ENCODE measurements around the gene TRMT2B. TPM values are rescaled to one million over a fixed set of nuclear protein-coding genes. Genes with fewer than 3 reads are reported as not detected.

TRMT2B gene
- total and polyA plus RNA-seq, 10 of the 15 experiments (the other 5 are each of a cell fraction or from before 2014, with no cell fraction given), result 2.5 to 14.2 (median 11.5) TPM

DNA sequence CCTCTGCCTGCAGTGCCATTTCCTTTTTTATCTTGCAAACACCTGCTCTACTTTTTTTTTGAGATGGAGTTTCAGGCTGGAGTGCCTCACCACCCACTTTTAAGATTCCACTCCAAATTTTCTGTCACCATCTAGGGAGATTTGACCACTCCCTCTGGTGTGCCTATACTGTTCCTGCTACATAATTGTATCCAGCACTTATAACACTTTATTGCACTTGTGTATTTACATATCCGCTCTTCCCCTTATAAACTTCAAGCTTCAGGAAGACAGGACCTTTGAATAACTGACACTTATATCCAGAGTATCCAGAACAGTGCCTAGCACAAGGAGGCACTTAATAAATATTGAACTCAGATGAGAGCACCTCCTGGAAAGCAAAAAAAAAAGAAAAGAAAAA is 39.9 kb upstream of the TRMT2B start:
- DNase-seq (ENCODE audit: low read depth, low spot score), result no peak
- Histone ChIP-seq H3K36me3 (ENCODE audit: control insufficient read depth in 2 of 2, insufficient read depth in 2 of 2, low read length in 1 of 2) (no peaks in the 10 kb centered on the region), H3K27me3 (replicated peaks in 1 of 2; ENCODE audit: control insufficient read depth in 2 of 2, insufficient read depth in 2 of 2, low read length in 1 of 2) (no peaks in the 10 kb centered on the region), H3K4me2 (ENCODE audit: control insufficient read depth, insufficient read depth) (no peak overlapping the region), H3K4me1 (ENCODE audit: control insufficient read depth, insufficient read depth, low read length) (no peaks in the 10 kb centered on the region), H3K79me2 (ENCODE audit: control insufficient read depth, insufficient read depth, low read length) (no peaks in the 10 kb centered on the region), H2AFZ (ENCODE audit: control insufficient read depth, low read depth, low read length) (no peak overlapping the region), H3K9ac (ENCODE audit: control insufficient read depth, insufficient read depth, low read length) (no peak overlapping the region), H4K20me1 (ENCODE audit: control insufficient read depth, insufficient read depth) (no peaks in the 10 kb centered on the region), H3K4me3 (no peak overlapping the region), H3K27ac (ENCODE audit: control insufficient read depth, insufficient read depth) (no peak overlapping the region), H3K9me3 (replicated peaks; ENCODE audit: control insufficient read depth, insufficient read depth, low read length) (no peaks in the 10 kb centered on the region)
- BruUV-seq (replicated peaks), result no TSS peak
- 76% methylated on average over 1 of the region's 1 CpG for WGBS (ENCODE audit: insufficient coverage, insufficient replicate concordance, low lambda C conversion rate, missing lambda C conversion rate)
- TF ChIP-seq SREBF2 (IDR thresholded peaks at IDR 0.05; ENCODE audit: low read length) (no peak), NR2C1 (IDR thresholded peaks at IDR 0.05) (no peak), GATAD2B (conservative IDR thresholded peaks at IDR 0.05; ENCODE audit: low read depth) (no peak), EED (IDR thresholded peaks at IDR 0.05; ENCODE audit: low read depth) (no peak), BRCA1 (IDR thresholded peaks at IDR 0.05; ENCODE audit: low read depth, low read length) (no peak), BHLHE40 (IDR thresholded peaks at IDR 0.05; ENCODE audit: borderline replicate concordance in 1 of 2, low read depth in 2 of 2, low read length in 1 of 2) (no peak)
- TF ChIP-seq, protein P1, sequence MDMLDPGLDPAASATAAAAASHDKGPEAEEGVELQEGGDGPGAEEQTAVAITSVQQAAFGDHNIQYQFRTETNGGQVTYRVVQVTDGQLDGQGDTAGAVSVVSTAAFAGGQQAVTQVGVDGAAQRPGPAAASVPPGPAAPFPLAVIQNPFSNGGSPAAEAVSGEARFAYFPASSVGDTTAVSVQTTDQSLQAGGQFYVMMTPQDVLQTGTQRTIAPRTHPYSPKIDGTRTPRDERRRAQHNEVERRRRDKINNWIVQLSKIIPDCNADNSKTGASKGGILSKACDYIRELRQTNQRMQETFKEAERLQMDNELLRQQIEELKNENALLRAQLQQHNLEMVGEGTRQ (IDR thresholded peaks at IDR 0.05; ENCODE audit: borderline replicate concordance, low read depth, low read length), result no peak
- TF ChIP-seq, protein P2, sequence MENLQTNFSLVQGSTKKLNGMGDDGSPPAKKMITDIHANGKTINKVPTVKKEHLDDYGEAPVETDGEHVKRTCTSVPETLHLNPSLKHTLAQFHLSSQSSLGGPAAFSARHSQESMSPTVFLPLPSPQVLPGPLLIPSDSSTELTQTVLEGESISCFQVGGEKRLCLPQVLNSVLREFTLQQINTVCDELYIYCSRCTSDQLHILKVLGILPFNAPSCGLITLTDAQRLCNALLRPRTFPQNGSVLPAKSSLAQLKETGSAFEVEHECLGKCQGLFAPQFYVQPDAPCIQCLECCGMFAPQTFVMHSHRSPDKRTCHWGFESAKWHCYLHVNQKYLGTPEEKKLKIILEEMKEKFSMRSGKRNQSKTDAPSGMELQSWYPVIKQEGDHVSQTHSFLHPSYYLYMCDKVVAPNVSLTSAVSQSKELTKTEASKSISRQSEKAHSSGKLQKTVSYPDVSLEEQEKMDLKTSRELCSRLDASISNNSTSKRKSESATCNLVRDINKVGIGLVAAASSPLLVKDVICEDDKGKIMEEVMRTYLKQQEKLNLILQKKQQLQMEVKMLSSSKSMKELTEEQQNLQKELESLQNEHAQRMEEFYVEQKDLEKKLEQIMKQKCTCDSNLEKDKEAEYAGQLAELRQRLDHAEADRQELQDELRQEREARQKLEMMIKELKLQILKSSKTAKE (IDR thresholded peaks at IDR 0.05; ENCODE audit: low read depth, poor library complexity, severe bottlenecking), result no peak
- TF ChIP-seq, protein P3, sequence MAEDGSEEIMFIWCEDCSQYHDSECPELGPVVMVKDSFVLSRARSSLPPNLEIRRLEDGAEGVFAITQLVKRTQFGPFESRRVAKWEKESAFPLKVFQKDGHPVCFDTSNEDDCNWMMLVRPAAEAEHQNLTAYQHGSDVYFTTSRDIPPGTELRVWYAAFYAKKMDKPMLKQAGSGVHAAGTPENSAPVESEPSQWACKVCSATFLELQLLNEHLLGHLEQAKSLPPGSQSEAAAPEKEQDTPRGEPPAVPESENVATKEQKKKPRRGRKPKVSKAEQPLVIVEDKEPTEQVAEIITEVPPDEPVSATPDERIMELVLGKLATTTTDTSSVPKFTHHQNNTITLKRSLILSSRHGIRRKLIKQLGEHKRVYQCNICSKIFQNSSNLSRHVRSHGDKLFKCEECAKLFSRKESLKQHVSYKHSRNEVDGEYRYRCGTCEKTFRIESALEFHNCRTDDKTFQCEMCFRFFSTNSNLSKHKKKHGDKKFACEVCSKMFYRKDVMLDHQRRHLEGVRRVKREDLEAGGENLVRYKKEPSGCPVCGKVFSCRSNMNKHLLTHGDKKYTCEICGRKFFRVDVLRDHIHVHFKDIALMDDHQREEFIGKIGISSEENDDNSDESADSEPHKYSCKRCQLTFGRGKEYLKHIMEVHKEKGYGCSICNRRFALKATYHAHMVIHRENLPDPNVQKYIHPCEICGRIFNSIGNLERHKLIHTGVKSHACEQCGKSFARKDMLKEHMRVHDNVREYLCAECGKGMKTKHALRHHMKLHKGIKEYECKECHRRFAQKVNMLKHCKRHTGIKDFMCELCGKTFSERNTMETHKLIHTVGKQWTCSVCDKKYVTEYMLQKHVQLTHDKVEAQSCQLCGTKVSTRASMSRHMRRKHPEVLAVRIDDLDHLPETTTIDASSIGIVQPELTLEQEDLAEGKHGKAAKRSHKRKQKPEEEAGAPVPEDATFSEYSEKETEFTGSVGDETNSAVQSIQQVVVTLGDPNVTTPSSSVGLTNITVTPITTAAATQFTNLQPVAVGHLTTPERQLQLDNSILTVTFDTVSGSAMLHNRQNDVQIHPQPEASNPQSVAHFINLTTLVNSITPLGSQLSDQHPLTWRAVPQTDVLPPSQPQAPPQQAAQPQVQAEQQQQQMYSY (CRISPR knock-in tag; IDR thresholded peaks at IDR 0.05), result no peak
- SMC1A ChIA-PET (ENCODE audit: uncharacterized antibody, unreplicated experiment), result no interaction called here
- POLR2A ChIA-PET, result interaction anchor here (0.5 to 0.6 kb wide), 2 partner anchors 26 to 176 kb away, joined by 3 read pairs; no protein-coding TSS in a partner anchor
- in situ Hi-C loops (cut with MboI) (no loop called here), intact Hi-C loops (cut with micrococcal nuclease; ENCODE audit: unreplicated experiment) (no loop called here)
- FAIRE-seq, result no peak
- no peak for ATAC-seq
- CTCF ChIA-PET, result no interaction called here
- RAD21 ChIA-PET (ENCODE audit: unreplicated experiment), result interaction anchor here (0.7 kb wide), 1 partner anchor 138 kb away, joined by 3 read pairs; no protein-coding TSS in a partner anchor

Measured in GM12878 (cell line).